ENCODE results near the gene ZNF138.

GRCh38 chr7:64875658-64876406, 81.6 kb downstream of the ZNF138 start:
- TF ChIP-seq GATA2 (IDR thresholded peaks at IDR 0.05; ENCODE audit: low read depth, low read length) (no peak), GATA3 (IDR thresholded peaks at IDR 0.05; ENCODE audit: low read depth, low read length) (no peak)
